RKO (cell line): ENCODE results near the gene MTCH1.
"Not testable (repeated sequence)": the region's sequence is repeated elsewhere in the genome, so short reads cannot be mapped to it uniquely, and the experiment has no call there.

ENCODE experiments used
- DNase-seq: peaks from one replicate; pipeline ENCODE4 v3.0.0-alpha.2; 2016; ENCODE audit warnings: low spot score

Gene MTCH1

DNA sequence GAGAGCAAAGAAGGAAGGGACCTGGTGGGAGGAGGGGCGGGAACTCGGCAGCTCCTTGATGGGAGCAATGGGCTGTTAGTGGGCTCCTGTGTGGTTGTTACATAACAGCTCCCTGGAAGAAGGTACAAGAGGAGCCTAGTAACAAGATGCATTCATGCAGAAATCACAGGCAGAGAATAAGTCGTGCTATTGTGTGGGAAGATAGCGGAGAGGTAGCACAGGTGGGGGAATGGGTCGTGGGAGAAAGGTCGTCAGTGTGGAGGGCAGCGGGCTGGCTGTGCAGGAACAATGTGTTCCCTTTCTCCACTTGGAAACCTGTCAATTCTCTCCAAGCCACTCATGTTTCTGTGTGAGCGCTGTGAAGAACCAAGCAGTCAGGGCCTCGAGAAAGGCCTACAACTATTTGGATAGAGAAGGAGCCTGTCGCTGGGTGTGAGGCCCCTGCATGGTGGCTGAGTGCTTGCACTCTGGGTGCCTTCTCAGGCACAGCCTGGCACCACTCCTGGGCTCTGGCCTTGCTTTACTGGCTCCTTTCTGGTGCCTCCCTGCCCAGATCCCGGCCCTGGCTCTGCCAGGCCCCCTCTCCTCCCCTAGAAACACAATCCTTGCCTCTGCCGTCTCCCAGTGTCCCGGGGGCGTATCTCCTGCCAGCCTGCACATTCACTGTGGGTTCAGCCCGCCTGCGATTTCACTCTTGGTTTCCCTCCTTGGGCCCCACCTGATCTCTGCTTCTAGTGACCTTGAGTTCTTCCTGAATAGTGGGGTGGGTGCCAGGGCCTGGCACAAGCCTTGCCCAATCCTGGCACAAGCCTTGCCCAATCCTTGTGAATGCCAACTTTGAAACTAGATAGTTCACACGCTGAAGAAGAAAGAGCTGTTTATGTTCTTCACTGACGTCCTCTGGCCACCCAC, 12.1 kb upstream of the MTCH1 start:
- no peak for DNase-seq

GRCh38 chr6:36990401-36990800, 4.4 kb upstream of the MTCH1 start:
- not testable (repeated sequence) for DNase-seq

DNA sequence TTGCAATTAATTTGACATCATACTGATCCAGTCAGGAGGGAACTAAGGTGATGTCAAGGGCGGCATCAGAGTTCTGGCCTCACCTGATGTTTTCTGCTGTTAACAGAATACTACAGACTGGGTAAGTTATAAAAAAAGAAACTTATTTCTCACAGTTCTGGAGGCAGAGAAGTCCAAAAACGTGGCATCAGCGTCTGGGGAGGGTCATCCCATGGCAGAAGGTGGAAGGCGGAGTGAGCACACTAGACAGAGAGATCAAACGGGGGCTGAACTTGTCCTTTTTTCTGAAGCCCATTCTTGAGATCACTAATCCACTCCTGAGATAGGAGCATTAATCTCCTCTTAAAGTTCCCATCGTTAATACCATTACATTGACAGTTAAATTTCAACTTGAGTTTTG, 3.3 kb upstream of the MTCH1 start:
- no peak for DNase-seq

- DNase-seq = no peak
Observed at GRCh38 chr6:36986704-36987047, 680 bp upstream of the MTCH1 start.

DNA sequence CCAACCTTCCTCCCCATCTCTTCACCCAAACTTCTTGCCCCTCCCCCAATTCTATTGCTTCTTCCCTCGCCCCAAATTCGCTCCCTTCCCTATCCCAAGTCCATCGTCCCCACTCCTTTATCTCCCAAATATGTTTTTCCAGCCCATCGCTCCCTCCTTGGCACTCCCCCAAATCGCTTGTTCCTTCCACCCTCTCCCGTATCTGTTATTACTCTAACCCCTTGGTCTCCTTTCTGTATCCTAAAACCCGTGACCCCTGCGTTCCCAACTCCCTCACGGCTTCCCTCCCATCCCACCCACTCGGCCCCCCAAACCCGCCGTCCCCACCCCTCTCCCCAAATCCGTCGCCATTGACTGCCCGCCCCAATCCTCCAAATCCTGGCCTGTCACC, 584 bp downstream of the MTCH1 start:
- DNase-seq = no peak

- peak; percentile 77 for DNase-seq
Observed at GRCh38 chr6:36984581-36985416, 1.2 kb downstream of the MTCH1 start.

GRCh38 chr6:36983538-36983937, 2.5 kb downstream of the MTCH1 start:
- no peak for DNase-seq

DNA sequence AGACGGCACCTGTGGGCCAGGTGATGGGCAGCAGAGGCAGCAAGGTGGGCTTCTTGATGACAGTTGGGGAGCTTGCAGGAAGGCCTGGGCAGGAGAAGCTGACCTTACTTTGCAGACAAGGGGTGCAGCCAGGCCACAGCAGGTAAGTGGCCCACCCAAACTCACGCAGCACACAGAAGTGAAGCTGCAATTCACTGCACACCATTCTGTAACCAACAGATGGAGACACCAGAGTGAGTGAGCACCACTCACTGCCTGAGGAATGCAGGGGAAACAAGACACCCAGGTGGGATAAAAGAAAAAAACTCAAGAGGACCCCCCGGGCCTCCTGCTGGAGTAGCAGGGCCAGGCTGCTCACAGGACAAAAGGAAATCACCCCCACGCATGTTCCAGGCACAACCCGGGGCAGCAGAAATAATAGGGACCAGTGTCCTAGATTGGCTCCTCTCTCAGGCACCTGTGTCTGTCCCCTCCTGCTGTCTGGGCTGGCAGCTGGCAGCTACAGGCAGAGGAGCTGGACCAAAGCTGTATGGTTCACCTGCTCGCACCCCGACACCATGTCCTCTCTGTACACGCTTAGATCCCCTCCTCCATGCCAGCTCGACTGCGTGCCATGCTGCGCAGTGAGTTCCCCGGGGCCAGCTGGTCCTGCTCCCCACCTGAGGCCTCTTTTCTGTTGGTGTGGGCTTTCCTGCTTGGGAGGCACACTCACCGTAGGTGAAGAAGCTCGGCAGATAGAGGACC, 4.9 kb downstream of the MTCH1 start:
- DNase-seq = no peak

DNA sequence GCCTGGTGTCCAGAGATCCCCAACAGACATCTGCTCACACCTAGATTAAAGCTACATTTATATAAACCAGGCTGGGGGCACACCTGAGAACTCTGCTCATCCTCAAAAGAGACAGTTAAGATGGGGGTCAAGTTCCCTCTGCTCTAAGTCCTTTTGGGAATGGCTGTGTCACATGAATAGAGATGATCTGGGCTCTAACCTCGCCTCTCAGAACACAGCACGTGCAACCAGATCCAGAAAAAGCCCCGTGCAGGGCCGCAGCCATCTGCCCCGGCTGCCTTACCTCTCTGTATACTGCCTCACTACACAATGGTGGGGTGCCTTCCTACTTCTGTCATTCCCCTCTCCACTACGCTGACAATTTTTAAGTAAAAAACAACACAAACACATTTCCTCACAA, 5.9 kb downstream of the MTCH1 start:
- DNase-seq = no peak

DNA sequence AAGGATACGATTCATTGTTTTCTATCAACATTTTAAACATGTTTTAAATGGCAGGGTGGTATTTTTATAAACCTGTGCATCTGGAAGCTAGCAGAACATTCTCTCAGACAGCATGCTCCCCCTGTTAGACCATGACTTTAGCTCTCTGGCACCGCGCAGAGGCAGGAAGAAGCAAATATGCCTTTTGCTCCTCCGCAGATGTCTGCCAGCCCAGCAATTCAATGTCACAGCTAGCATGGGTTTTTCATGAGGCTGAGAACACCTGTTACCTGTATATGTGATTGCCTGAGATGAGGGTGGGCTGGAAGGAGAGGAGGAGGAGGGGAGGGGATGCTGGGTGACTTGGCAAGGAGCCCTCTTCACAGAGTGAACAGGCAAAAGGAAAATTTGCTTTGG, 6.7 kb downstream of the MTCH1 start:
- DNase-seq = no peak

DNA sequence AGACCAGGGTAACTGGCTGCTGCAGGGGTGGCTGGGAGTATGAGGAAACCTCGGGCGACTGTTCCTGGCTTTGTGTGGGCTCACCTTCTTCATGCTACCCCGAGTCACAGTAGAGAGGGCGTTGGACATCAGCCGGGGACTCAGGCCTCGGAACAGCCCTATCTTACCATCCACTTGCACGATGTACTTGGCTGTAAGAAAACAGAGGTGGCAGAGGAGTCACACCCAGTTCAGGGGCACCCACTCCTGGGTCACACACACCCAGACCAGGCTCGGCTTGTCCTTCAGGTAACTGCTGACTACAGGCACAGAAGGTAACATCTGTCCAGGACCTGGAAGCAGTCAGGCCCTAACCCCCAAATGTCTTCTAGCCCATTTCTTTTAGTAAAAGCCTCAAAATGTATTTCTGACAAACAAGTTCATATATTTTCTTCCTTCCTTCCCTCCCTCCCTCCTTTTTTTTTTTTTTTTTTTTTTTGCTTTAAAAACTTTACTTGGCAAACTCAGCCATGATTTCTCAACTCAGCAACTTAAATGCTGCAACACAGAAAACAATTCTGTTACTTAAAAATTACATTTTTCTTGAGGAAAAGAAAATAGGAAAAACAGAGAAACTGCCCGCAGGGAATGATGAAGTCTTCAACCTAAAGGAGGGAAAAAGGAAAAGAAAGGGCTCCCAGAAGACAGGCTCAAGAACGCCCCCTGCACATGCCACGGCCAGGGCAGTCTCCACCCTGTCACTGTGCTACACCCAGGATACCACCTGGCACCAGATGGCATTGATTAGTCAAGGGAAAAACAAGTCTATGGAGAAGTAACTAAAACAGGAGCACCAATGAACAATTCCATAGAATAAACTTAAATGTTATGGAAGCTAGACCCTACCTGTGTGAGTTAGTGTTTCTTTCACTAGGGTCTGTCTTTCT, 7.3 kb downstream of the MTCH1 start:
- DNase-seq = no peak

DNA sequence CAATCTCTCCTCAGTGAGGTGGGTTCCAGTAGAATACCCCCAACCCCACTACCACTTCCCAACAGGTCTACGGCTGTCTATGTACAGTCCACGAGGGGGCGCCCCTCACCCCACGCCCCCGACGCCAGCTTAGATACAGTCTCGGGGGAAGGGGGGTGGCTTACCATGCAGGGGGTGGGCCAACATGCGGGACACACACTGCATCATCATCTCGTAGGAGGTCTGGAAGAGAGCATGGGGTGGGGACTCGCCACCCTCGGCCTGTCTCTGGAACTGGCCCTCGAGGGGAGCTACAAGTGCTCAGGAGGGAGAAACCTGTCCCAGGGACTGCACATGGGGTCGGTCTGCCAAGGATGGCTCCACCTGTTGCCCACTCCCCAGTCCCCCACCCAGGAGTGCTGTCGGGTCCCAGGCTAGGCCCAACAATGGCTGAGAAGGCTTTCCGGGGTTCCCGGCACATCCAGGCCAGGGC, 8.5 kb downstream of the MTCH1 start:
- no peak for DNase-seq

DNA sequence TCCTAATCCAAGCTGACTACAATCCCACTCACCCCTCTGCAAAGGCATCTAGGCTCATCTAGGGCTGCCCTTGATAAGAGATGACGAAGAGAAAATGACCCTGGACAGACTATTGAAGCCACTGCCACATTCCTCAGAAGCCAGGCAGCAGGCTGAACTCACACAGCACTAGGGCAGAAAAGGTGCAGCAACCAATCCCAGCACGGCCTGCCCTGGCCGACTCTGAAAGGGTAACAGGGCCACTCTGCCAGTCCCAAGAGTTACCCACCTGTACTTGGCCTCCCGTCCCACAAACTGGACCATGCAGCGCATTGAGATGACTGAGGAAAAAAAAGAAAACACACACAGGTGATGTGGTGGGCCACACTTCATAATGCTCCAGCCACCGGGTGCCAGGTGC, 9.1 kb downstream of the MTCH1 start:
- no peak for DNase-seq

GRCh38 chr6:36976509-36976908, 9.5 kb downstream of the MTCH1 start:
- no peak for DNase-seq

- no peak for DNase-seq
Observed at GRCh38 chr6:36976007-36976264, 10.1 kb downstream of the MTCH1 start.

- no peak for DNase-seq
Observed at GRCh38 chr6:36975231-36976006, 10.6 kb downstream of the MTCH1 start.

DNA sequence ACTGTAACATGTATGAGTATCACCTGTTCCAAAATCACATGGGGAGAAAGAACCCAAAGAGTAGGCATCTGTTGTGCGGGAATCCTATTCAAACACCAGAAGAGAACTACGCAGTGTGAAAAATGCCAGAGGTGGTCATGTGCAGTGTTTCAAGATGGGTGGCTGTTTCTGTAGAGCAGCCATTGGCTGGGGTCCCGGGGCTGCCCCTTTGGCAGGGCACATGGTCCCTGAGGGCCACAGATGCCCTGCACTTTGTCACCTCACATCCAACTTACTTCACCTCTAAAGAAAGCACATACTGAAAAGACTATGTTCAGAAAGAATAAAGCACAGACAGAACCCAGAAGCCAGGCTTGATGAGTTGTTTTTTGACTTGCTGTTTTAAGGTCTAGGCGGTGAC, 12.3 kb downstream of the MTCH1 start:
- DNase-seq = no peak

DNA sequence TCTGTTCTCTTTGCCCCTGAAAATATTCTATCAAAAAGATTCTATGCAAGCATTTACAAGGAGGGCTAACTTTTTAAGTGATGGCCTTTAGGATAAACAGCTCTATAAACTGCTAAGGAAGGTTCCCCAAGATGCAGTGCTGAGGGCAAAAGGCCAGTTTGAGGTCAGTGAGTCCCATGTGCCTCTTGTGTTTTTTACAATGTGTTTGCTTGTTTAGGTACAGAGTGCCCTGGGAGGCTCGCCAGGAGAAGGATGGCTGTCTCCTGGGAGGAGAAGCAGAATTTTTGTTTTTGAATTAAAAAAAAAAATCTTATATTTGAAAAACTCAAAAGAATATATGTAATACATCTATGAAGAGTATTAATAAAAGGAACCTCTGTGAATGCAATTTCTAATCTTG, 12.8 kb downstream of the MTCH1 start:
- no peak for DNase-seq

GRCh38 chr6:36971921-36972673, 13.9 kb downstream of the MTCH1 start:
- no peak for DNase-seq
